UCSD-AML1 (cell line): ENCODE data around the gene TIAM2.
"Not testable (repeated sequence)": the region's sequence is repeated elsewhere in the genome, so short reads cannot be mapped to it uniquely, and the experiment has no call there.

ENCODE experiments used
- DNase-seq: peaks from one replicate; lab custom pipeline; 2025; ENCODE audit not compliant: unreplicated experiment; lab: John Stamatoyannopoulos, UW

The TIAM2 gene

DNA sequence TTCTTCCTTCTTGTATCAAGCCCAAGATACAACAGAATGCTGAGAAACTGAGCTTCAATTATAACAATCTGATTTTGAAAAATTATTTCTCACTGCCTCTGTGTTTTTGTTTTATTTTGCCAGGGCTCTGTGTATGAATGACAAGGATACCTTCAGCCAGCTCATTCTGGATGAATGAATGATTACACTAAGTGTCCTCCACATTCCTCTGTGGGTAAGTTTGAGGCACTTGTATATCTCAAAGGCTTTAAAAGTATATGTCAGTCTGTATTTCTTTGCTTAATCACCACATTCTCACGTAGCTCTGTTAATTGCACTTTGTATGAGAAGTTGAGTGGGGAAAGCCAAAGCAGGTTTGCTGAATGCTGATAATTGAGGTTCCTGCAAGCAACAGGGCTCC is 95.1 kb downstream of the TIAM2 start:
- DNase-seq = no peak

- no peak for DNase-seq
Measured at GRCh38 chr6:155091756-155092155, 96.6 kb downstream of the TIAM2 start.

DNA sequence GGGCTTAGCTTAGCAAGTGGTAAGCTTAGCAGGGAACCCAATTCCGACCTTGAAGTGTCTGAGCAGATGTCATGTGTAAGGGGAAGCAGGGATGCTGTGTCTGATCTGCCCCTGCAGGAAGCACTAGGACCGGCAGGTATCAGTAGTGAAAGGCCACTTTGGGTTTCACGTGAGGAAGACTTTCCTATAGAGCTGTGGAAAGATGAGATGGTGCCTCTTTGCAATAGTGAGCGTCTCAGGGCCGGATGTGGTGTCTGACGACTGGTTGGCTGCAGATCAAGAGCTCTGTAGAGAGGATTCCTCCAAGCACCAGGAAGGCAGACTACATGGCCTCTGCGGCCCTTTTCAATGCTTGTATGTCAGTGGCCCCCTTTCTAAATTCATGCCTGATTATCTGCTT is 98.3 kb downstream of the TIAM2 start:
- no peak for DNase-seq

GRCh38 chr6:155100087-155100486 is 105.0 kb downstream of the TIAM2 start:
- no peak for DNase-seq

DNA sequence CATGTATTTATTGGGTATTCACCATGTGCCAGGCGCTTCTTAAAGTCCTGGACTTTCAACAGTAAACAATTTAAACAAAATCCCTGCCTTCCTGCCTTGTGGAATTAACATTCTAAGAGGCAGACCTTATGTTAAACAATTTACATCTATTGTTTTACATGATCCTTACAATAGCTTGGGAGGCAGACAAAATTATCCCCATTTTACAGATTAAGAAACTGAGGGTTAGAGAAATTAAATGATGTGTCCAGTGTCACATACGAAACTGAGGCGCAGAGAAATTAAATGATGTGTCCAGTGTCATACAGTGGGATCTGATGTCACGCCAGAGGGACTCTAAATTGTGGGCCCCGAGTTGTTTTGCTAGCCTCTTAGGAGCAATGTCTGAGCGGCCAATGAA is 105.5 kb downstream of the TIAM2 start:
- no peak for DNase-seq

DNA sequence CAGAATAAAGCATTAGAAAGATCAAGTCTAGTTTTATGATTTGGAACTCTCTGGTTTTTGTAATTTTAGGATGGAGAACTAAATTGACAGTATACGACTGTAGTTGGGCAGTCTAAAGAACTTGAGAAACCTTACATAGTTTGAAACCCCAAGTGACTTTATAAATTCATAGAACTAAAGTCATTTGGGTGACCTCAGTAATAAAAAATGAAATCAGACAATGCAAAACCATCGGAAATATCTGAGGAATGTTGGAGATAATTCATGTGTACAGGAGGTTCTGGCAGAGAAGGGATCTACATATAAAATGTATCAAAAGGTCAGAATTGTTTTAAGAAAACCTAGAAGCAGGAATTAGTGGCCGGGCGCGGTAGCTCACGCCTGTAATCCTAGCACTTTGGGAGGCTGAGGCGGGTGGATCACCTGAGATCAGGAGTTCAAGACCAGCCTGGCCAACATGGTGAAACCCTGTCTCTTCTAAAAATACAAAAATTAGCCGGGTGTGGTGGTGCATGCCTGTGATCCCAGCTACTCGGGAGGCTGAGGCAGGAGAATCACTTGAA is 108.0 kb downstream of the TIAM2 start:
- not testable (repeated sequence) for DNase-seq

DNA sequence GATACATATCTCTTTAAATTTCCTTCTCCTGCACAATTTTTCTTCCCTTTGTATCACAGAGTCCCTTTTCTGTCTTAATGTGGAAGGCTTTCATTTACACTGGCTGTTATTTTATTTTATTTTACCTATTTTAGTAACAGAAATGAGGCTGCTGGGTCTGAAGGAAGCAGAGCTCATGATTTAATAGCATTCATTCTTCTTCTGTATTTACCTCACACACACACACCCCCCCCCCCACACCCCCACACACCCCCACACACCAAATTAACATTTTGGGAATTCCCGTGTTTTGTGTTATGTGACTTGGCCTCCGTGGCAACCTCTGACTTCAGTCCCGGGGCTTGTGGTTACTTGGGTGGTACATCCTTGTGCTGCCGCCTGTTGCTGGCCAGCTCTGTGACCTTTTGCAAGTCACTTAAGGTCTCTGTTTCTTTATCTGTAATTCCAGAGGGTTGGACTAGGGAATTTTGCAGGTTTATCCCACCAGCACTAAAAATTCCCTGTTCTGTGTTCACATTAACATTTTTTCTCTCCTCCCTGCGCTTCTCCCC is 108.8 kb downstream of the TIAM2 start:
- no peak for DNase-seq

GRCh38 chr6:155106456-155107115 is 111.5 kb downstream of the TIAM2 start:
- no peak for DNase-seq

GRCh38 chr6:155107432-155108069 is 112.4 kb downstream of the TIAM2 start:
- DNase-seq = no peak

- DNase-seq = no peak
Measured at GRCh38 chr6:155108070-155108820, 113.1 kb downstream of the TIAM2 start.

DNA sequence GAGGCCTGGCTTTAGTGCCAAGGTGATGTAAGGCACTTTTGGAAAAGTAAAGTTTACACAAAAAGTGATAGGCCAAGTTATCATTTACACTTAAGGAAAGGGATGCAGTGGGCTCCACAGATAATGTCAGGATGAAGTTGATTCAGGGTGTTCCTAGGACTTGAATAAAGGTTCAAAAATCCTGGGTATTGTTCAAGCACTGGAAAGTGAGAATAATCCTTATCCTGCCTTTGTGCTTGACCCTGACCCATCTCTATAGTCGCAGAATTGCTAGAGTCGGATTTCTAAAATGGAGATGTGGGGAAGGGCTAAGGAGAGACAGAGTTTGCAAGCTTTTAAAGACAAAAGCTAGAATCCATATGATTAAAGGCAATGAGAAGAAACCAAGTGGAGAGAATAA is 115.6 kb downstream of the TIAM2 start:
- DNase-seq = no peak

- DNase-seq = no peak
Measured at GRCh38 chr6:155112757-155113156, 117.6 kb downstream of the TIAM2 start.

- no peak for DNase-seq
Measured at GRCh38 chr6:155115893-155116570, 120.9 kb downstream of the TIAM2 start.

DNA sequence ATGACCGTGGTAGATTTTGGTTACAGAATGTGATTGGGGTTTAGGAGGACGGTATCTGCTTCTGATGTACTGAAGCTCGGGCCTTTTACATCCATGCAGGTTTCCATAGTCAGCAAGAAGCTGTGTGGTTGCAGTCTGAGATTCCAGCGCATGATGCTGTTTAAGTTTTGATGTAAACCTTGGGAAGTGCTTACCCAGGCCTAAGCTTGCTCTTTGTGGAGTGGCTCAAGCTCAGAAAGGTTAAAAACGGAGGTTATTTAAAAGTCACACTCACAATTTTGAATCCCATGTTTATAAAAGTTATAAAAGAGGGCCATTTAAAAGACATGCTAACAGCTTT is 121.4 kb downstream of the TIAM2 start:
- DNase-seq = no peak

- no peak for DNase-seq
Measured at GRCh38 chr6:155117256-155117655, 122.1 kb downstream of the TIAM2 start.

DNA sequence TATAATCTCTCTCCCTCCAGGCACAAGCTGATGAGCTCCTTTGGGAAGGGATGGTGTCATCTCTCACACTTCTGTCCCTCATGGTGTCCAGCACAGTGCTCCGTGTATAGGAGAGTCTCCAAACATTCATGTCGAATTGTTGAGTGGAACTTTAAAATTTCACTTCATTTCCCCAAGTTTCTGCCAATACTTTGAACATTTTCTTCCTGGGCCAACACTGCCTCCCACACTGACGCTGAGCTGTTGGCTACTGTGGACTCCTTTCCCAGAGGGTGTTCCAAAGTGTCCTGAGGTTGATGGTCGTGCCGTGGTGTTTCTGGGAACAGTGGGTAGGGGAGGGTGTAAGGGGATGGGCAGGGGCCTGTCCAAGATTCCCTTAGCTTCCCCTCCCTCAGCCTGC is 122.7 kb downstream of the TIAM2 start:
- no peak for DNase-seq

- not testable (repeated sequence) for DNase-seq
Measured at GRCh38 chr6:155119201-155119600, 124.1 kb downstream of the TIAM2 start.

DNA sequence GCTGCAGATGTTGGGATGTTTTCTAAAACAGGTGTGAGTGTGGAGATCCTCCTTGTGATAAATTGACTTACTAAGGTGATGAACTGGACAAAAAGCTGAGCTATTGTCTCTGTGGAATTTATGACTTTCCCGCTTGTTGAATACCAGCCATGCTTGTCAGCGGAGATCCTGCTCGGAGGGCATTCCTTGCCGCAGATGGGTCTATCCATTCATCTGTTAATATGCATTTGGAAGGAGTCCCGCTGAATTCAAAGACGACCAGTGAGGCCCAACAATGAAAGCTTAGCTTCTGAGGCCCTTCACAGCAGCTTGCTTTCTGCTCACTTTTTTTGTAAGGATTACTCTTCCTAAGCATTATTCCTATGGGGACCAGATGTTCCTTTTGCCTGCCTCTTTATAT is 124.9 kb downstream of the TIAM2 start:
- DNase-seq = no peak

DNA sequence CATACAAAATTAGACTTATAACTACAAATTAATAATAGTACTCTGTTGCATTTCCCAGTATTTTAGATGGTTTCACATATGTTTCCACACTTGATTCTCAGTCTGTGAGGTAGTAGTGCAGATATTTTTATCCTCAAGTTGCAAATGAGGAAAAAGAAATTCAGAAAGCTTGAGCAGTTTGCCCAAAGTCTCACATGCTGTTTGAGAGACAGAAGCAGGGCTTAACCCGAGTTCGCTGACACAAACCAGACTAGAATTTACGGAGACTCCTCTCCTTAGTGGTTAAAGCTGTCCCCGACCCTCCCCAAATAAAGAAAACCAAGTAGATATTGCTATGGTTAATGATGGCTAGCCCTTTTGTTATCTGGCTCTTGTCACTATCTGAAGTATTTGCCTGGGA is 126.2 kb downstream of the TIAM2 start:
- DNase-seq = no peak

DNA sequence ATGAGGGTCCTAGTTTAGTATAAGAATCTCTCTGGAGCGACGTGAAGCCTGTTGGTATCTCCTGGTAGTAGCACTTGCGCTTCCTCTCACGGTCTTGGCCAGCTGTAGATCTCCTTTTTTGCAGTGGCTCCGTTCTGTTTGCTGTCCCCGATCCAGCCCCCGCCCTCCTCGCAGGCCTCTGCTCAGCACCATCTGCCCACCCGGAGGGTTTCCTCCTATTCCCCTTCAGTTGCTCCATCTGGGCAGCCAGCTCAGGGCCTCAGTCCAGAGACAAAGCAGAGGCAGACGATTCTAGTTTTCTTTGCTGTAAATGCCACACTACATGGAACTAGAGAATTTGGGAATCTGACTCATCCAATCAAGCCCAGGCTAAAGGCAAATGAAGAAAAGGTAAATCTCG is 126.6 kb downstream of the TIAM2 start:
- no peak for DNase-seq
